OCI-M2 (cell line): ENCODE measurements around the gene XCL2.
"Not testable (repeated sequence)": the region's sequence is repeated elsewhere in the genome, so short reads cannot be mapped to it uniquely, and the experiment has no call there.

Experiments
- DNase-seq: peaks from one replicate; lab custom pipeline; 2025; ENCODE audit not compliant: unreplicated experiment; lab: John Stamatoyannopoulos, UW

The XCL2 gene

GRCh38 chr1:168560370-168560769 lies 16.6 kb upstream of the XCL2 start:
- no peak for DNase-seq

- no peak for DNase-seq
Measured at GRCh38 chr1:168556647-168557046, 12.8 kb upstream of the XCL2 start.

- no peak for DNase-seq
Measured at GRCh38 chr1:168555508-168556046, 11.8 kb upstream of the XCL2 start.

- no peak for DNase-seq
Measured at GRCh38 chr1:168554603-168555483, 11.0 kb upstream of the XCL2 start.

GRCh38 chr1:168553680-168554553 lies 10.1 kb upstream of the XCL2 start:
- no peak for DNase-seq

GRCh38 chr1:168552961-168553360 lies 9.2 kb upstream of the XCL2 start:
- no peak for DNase-seq

- no peak for DNase-seq
Measured at GRCh38 chr1:168551688-168552087, 7.9 kb upstream of the XCL2 start.

GRCh38 chr1:168550971-168551370 lies 7.2 kb upstream of the XCL2 start:
- no peak for DNase-seq

GRCh38 chr1:168546553-168546895 lies 2.7 kb upstream of the XCL2 start:
- DNase-seq = not testable (repeated sequence)

GRCh38 chr1:168545678-168546552 lies 2.1 kb upstream of the XCL2 start:
- DNase-seq = not testable (repeated sequence)

GRCh38 chr1:168542978-168543377 lies 819 bp downstream of the XCL2 start:
- DNase-seq = not testable (repeated sequence)

GRCh38 chr1:168540798-168541197 lies 3.0 kb downstream of the XCL2 start:
- DNase-seq = not testable (repeated sequence)

- no peak for DNase-seq
Measured at GRCh38 chr1:168535536-168535935, 8.3 kb downstream of the XCL2 start.

GRCh38 chr1:168531615-168532345 lies 12.0 kb downstream of the XCL2 start:
- no peak for DNase-seq

- DNase-seq = no peak
Measured at GRCh38 chr1:168529518-168529917, 14.3 kb downstream of the XCL2 start.

- DNase-seq = no peak
Measured at GRCh38 chr1:168521401-168522000, 22.3 kb downstream of the XCL2 start.

GRCh38 chr1:168520832-168521231 lies 23.0 kb downstream of the XCL2 start:
- no peak for DNase-seq

GRCh38 chr1:168520052-168520751 lies 23.6 kb downstream of the XCL2 start:
- no peak for DNase-seq

- no peak for DNase-seq
Measured at GRCh38 chr1:168518813-168519212, 25.0 kb downstream of the XCL2 start.
